HG03460 (cell line): ENCODE data around the gene CCDC12.

Experiments used
- ATAC-seq: cut with Tn5 transposase; IDR thresholded peaks from one replicate; pipeline ENCODE4 v1.9.1; 2021; ENCODE audit not compliant: unreplicated experiment

CCDC12 gene

GRCh38 chr3:47008234-47008796, 31.8 kb upstream of the CCDC12 start:
- ATAC-seq: no peak

GRCh38 chr3:47007482-47008233, 31.1 kb upstream of the CCDC12 start:
- no peak for ATAC-seq

DNA sequence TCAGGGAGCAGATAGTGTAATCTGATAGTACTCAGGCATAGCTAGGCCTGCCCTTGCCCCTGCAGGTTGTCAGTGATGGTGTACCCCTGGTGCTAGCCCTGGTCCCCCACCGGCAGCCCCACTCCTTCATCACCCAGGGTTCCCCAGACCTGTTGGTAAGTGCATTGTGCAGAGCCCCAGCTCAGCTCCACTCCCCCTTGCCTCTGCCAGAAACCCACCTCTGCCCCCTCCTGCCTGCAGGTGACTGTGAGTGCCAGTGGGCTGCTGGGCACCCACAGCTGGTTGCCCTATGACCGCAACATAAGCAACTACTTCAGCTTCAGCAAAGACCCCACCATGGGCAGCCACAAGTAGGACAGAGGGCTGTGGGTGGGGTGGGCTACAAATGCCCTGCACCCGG, 30.5 kb upstream of the CCDC12 start:
- no peak for ATAC-seq

DNA sequence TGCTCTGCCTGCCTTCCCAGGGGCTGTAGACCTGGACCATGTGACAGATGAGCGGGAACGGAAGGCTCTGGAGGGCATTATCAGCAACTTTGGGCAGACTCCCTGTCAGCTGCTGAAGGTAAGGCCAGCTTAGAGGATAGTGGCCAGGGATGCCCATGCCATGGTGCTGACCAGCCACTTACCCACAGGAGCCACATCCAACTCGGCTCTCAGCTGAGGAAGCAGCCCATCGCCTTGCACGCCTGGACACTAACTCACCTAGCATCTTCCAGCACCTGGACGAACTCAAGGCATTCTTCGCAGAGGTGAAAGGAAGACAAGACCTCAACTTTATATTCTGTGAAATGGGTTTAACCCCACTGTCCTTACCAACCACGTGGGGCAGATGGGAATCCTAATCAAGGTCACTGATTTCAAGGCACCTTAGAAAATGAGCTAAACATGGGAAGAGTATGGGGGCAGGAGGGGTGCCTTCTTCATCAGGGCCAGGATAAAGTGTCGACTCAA, 29.7 kb upstream of the CCDC12 start:
- no peak for ATAC-seq

DNA sequence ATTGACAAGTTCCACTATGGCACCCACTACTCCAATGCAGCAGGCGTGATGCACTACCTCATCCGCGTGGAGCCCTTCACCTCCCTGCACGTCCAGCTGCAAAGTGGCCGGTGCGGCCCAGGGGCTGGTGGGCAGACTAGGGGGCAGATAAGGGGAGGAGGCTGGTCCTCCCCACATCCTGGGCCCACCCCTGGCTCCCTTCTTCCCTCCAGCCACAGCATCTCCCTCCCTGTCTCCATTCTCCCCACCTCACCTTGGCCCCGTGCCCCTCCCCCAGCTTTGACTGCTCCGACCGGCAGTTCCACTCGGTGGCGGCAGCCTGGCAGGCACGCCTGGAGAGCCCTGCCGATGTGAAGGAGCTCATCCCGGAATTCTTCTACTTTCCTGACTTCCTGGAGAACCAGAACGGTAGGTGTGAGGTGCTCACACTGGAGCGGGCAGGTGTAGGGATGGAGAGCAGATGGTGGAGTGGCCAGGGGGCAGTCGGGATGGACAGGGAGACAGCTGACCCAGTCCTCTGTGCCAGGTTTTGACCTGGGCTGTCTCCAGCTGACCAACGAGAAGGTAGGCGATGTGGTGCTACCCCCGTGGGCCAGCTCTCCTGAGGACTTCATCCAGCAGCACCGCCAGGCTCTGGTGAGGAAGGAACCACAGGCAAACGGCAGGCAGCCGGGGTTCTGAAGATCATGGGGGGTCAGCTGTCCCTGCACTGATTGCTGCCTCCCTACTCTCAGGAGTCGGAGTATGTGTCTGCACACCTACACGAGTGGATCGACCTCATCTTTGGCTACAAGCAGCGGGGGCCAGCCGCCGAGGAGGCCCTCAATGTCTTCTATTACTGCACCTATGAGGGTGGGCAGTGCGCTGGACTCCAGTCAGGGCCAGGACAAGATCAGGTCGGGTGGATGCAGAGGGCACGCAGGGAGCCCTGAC, 28.9 kb upstream of the CCDC12 start:
- ATAC-seq: no peak

DNA sequence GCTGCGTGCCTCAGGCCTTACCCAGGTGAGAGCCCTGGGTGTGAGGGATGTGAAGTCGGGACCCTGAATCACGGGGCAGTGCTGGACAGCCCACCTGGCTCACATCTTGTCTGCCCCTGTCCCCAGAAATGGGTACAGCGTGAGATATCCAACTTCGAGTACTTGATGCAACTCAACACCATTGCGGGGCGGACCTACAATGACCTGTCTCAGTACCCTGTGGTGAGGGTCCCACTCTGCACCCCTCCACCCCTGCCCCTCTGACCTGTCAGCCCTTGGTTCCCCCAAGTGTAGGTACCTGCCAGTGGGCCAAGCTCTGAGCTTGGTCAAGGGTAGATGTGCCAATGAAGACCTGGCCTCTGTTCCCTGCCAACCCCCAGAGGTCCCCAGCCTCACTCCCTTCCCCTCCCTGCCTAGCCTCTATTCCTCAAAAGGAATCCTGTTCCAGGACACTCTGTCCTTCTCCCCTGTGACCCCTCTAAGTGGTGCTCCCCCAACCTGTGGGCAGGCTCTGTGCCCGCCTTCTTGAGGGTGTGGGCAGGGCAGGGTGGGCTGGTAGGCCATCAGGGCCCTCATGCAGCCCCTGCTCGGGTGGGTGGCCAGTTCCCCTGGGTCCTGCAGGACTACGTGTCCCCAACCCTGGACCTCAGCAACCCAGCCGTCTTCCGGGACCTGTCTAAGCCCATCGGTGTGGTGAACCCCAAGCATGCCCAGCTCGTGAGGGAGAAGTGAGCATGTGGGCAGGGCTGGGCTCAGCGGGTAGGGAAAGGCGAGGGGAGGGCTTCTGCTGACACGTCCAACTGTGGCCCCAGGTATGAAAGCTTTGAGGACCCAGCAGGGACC, 28.0 kb upstream of the CCDC12 start:
- no peak for ATAC-seq

DNA sequence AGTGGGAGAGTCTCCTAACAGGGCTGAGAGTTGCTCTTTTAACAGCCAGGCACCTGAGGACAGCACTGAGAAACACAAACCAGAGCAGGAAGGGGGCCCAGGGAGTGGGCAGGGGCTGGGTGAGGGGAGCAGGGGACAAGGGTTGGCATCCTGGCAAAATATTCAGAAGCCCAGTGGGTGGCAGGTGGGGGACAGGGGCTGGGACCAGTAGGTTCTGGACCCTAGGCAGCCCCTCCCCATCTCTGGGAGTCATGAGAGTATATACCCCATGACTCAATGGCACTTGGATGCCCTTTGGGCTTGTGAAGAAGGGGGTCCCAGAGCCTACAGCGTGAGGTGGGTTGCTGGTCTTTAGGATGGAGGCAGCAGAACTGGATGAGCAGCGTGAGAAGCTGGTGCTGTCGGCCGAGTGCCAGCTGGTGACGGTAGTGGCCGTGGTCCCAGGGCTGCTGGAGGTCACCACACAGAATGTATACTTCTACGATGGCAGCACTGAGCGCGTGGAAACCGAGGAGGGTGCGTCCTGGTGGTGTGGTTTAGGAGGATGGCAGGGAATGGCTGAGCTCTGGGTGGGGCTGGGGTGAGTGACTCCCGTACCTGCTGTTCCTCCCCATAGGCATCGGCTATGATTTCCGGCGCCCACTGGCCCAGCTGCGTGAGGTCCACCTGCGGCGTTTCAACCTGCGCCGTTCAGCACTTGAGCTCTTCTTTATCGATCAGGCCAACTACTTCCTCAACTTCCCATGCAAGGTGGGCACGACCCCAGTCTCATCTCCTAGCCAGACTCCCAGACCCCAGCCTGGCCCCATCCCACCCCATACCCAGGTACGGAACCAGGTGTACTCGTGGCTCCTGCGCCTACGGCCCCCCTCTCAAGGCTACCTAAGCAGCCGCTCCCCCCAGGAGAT, 27.2 kb upstream of the CCDC12 start:
- no peak for ATAC-seq

GRCh38 chr3:47003056-47003410, 26.5 kb upstream of the CCDC12 start:
- ATAC-seq: no peak

DNA sequence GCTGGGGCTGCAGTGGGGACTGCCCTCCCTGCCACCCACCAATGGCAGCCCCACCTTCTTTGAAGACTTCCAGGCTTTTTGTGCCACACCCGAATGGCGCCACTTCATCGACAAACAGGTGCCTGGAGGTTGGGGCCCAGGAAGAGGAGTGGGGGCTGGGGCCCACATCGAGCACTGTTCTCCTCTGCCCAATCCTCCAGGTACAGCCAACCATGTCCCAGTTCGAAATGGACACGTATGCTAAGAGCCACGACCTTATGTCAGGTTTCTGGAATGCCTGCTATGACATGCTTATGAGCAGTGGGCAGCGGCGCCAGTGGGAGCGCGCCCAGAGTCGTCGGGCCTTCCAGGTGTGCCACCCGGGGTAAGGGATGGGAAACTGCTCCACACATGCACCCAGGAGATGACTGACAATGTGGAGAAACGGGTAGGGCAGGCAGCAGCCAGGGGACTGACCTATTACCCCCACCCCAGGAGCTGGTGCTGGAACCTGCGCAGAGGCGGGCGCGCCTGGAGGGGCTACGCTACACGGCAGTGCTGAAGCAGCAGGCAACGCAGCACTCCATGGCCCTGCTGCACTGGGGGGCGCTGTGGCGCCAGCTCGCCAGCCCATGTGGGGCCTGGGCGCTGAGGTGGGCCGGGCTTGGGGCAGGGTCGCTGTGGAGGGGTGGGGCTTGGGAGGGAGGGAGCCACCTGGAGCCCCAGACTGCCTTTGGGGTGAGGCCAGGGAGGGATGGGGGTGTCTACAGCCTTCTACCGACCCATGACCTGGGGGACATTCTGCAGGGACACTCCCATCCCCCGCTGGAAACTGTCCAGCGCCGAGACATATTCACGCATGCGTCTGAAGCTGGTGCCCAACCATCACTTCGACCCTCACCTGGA, 25.9 kb upstream of the CCDC12 start:
- ATAC-seq: no peak

- no peak for ATAC-seq
Measured at GRCh38 chr3:47001731-47002170, 25.2 kb upstream of the CCDC12 start.

- no peak for ATAC-seq
Measured at GRCh38 chr3:47000922-47001730, 24.6 kb upstream of the CCDC12 start.

DNA sequence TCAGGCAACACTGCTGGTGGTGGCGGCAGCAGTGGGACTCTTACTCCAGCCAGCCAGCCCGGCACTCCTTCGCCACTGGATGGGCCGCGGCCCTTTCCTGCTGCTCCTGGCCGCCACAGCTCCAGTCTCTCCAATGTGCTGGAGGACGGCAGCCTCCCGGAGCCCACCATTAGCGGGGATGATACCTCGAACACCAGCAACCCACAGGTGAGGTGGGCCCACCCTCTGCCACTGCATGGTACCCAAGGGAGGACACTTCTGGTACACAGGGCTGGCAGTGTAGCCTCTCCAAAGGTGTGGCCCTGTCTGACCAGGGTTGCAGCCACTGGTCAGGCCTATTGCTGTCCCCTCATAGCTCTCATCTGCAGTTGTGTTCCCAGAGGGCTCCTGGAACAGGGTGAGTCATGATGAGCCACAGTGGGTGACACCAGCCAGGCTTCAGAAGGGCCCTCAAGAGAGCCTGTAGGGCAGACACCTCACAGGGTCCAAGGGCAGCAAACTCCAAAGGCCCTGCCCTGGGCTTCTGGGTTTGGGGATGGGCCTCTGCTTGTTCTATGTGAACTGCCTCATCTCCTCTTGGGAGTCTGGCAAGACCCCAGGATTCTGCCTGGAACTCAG, 23.8 kb upstream of the CCDC12 start:
- ATAC-seq: no peak

GRCh38 chr3:46999516-47000197, 23.1 kb upstream of the CCDC12 start:
- ATAC-seq: no peak

- no peak for ATAC-seq
Measured at GRCh38 chr3:46998852-46999515, 22.4 kb upstream of the CCDC12 start.

- ATAC-seq: no peak
Measured at GRCh38 chr3:46998121-46998851, 21.7 kb upstream of the CCDC12 start.
